GM21360 (cell line): Measurements from ENCODE around the gene PIWIL1.

ENCODE experiments used
- ATAC-seq: cut with Tn5 transposase; IDR thresholded peaks from one replicate; pipeline ENCODE4 v1.9.1; 2021; ENCODE audit warnings: mild to moderate bottlenecking, moderate library complexity; ENCODE audit not compliant: unreplicated experiment

PIWIL1 gene

GRCh38 chr12:130337488-130338303 is at the start of gene PIWIL1:
Gene PIWIL1 (plus strand): TSS chr12:130337887. CDS start chr12:130342592, 4,705 bp downstream.
- ATAC-seq = no peak

DNA sequence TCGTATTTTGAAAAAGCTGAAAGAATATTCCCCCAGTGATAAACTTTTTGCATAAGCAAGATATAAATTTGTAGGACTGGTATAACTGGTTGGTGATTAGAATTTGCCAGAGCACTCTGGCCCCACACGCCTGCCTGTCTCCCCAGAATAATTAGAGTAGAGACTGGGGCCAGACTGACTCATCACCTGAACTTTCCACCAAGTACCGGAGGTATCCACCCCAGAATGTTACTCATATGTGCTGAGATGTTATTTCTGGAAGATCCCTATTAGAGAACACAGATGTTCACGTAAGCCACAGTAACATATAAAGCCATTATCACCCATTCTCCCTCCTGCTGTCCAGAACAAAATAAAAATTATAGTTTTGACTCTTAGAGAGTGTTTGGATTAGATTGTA is 49.5 kb upstream of the PIWIL1 start:
- no peak for ATAC-seq

DNA sequence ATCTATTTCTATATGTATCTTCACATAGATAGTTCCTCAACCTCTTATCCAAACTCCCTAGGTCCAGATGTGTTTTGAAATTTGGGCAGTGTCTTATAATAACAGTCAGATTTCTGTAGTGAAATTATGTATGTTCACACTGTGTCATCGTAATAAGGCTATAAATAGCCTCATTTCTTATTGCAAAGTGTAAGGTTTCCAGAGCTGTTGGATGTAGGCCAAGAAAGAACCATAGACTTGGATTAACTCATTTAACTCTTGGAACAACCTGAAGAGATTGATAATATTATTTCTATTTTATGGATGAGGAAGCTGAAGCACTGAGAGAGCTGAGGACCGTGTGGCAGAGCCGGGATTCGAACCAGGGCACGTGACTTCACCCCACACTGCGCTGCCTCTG is 49.0 kb upstream of the PIWIL1 start:
- no peak for ATAC-seq

- no peak for ATAC-seq
Observed at GRCh38 chr12:130290114-130290513, 47.6 kb upstream of the PIWIL1 start.

DNA sequence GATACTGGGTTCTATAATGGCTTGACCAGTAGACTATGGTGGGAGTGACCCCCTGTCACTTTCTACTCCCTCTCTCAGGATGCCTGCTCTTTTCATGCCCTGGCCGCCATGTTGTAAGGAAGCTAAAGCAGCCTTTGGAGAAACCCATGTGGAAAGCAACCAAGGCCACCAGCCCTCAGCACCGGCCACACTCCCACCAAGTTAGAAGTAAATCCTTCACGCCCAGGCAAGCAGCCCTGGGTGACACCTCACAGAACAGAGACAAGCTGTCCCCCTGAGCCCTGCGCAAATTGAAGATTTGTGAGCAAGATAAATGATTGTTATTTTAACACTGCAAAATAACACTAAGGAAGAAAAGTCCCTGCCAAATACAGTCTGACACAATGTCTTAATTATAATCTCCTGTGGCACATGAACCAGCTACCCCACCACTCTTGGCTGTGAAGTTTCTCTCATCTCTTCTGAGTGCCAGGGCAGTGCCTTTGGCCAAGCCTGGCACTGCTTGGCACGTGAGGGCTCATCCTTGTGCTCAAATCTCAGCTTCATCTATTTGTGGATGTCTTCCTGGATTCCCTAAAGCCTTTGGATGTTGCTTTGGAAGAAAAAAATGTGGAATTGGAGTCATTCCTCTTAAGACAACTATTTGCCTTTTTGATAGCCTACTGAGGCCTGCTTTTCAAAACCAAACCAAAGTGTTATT is 39.2 kb upstream of the PIWIL1 start:
- no peak for ATAC-seq

GRCh38 chr12:130299574-130299973 is 38.1 kb upstream of the PIWIL1 start:
- no peak for ATAC-seq

- no peak for ATAC-seq
Observed at GRCh38 chr12:130300090-130300489, 37.6 kb upstream of the PIWIL1 start.

- ATAC-seq = no peak
Observed at GRCh38 chr12:130300737-130301535, 36.8 kb upstream of the PIWIL1 start.

- ATAC-seq = no peak
Observed at GRCh38 chr12:130301559-130301958, 36.1 kb upstream of the PIWIL1 start.

DNA sequence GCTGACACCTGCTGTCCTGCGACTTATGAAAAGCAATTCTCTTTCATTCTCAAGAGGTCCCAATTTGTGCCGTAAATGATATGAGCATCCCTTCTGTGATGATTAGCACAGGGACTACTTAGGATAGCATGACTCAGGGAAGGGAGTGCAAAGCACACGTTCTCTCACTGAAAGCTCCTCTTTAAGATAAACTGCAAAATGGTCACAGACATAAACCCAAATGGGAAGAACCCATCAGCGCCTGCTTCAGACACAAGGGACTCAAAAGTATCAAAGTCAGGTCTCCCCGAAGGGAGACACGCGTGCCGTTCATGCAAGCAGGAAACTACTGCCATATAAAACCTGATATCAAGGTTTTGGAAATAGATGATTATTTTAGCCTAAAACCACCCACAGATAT is 33.9 kb upstream of the PIWIL1 start:
- no peak for ATAC-seq

- no peak for ATAC-seq
Observed at GRCh38 chr12:130307859-130308258, 29.8 kb upstream of the PIWIL1 start.

DNA sequence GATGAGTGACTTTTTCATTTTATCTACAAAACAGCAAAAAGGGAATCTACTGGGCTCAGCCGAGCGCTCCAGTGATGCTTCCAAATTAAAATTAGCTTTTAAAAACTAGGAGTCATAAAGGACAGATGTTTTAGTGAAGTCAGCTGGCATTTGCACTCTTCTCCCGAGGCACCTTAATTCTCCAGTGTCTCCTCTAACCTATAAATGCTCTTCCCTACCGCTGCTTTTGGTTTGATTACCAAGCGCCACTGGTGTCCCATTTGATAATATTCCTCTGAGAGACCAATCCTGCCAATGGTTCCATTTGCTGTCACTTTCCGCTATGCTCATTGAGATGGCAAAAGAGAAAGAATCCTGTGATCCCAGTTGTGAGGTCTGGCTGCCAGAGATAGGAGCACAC is 29.3 kb upstream of the PIWIL1 start:
- no peak for ATAC-seq

- no peak for ATAC-seq
Observed at GRCh38 chr12:130316251-130316650, 21.4 kb upstream of the PIWIL1 start.

DNA sequence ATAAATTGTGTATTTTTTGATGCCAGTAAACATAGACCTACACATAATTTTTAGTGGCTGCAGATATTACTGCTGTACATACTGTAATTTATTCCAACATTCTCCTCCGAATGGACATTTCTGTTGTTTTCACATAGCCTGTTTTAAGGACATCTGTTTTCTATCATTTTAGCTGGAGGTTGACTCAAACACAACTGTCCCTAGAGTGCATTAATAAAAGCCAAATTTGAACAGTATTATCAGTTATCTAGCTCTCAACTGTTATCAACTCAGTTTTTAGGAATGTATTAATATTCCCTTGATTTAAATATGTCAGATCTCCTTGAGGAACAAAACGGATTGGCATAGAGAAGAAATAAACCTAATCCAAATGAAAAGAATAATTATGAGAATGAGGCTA is 17.2 kb upstream of the PIWIL1 start:
- ATAC-seq = no peak

DNA sequence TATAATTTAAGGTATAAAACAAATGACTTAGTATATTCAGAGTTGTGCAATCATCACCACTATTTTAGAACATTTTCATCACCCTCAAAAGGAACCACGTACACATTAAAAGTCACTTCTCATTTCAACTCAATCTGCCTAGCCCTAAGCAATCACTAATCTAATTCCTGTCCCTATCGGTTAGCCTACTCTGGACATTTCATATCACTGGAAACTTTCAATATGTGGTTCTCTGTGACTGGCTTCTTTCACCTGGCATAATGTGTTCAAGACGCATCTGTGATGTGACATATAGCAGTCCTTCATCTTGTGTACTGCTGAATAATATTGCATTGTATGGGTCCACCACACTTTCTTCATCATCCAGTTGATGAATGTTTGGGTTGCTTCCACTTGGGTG is 15.4 kb upstream of the PIWIL1 start:
- no peak for ATAC-seq

- no peak for ATAC-seq
Observed at GRCh38 chr12:130330685-130331084, 7.0 kb upstream of the PIWIL1 start.

DNA sequence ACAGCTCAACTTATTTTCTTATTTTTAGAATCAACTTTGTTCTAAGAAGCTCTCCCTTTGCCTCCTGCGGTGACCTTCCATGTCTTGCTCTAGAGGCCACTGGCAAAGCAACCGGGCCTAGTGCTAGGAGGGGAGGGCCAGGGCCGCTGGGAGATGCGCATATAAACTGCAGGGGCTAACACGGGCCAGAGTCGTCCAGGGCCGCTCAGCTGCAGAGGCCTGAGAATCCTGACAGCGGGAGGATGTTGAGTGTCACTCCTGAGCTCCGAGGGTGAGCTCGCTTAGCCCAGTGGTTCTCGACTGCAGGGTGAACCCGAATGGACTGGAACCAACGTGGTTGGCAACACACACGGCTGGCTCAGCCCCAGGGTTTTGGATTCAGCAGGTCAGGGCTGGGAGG is 6.5 kb upstream of the PIWIL1 start:
- no peak for ATAC-seq

DNA sequence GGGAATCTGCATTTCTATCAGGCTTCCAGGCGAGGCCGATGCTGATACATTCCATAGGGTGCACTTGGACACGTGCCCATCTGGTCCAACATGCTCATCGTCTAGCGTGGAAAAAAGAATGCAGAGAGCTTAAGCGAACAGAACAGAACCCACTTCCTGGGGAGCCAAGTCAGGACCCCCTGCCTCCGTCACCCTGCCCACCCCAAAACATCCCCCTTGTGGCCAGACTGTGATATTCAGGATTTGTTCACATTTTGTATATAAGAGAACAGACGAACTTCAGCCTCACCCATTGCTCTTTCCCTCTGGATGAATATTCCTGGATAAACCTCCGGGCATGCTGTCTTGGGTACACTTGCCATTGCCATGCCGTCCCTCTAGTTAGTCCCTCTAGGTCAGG is 4.3 kb upstream of the PIWIL1 start:
- ATAC-seq = no peak

DNA sequence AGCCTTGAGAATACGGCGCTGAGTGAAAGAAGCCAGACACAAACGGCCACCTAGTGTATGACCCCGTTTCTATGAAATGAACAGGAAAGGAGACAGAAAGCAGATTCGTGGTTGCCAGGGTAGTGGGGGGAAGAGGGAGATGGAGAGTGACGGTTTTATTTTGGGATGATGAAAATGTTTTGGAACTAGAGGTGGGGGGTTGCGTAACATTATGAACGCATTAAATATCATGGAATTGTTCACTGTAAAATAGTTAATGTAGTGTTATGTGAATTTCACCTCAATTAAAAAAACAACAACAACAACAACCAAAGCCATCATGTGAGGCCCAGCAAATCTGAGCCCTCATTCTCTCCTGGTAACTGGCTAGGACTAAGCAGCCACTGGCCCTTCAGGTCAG is 3.3 kb upstream of the PIWIL1 start:
- ATAC-seq = no peak

DNA sequence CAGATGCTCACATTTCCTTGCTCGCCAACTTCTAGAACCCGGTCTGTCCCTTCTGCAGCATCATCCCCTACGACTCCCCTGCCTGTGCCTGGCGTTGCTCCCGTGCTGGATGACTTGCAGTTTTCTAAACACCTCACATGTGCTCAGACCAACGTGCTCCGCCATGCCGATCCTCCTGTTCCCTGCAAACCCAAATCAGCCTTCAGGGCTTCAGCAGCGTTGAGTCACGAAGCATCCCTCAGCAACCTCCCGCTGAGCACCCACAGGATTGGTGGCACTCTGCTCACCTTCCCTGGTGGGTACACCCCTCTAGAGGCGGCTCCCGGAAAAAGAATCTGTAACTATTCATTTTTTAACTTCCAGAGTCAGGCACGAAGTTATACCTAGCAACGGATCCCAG is 2.8 kb upstream of the PIWIL1 start:
- no peak for ATAC-seq

GRCh38 chr12:130335517-130336392 is 1.9 kb upstream of the PIWIL1 start:
- ATAC-seq = no peak
